ENCODE data around the gene SLC16A8. TPM values are rescaled to one million over a fixed set of nuclear protein-coding genes. Genes with fewer than 3 reads are reported as not detected.

The SLC16A8 gene
- total and polyA plus RNA-seq, 9 of the 15 experiments (the other 6 are each of a cell fraction or from before 2014, with no cell fraction given), result not detected

DNA sequence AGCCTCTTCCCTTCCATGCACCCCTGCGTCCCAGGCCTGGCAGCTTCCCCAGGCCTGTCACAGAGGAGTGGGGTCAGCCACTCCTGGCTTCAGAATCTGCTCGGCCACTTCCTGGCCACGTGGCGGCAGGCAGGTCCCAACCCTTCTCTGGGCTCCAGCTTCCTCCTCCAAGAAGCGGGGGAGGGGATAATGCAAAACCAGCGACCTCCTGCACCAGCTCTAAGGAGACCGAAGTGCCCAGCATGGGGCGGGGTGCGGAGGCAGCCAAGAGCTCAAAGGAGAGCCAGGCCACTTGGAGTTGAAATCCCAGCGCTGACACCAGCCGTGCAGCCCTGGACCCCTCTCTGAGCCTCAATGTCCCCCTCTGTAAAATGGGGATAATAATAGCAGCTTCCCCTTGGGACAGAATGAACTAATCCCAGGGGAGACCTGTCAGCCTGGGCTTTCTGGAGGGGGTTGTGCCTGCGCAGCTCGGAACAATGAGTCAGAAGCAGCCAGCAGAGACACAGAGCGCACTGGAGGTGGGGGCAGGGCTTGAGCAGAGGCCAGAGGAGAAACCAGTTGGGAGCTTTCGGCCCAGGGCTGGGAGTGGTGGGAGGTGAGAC is 49.6 kb downstream of the SLC16A8 start (continued):
- TF ChIP-seq ELF2 (CRISPR knock-in tag; IDR thresholded peaks at IDR 0.05) (peak; percentile 65; the same call in 1 of the 2 replicates), BRF1 (IDR thresholded peaks at IDR 0.05; ENCODE audit: borderline replicate concordance, extremely low read depth, insufficient read length) (no peak), POLR2B (IDR thresholded peaks at IDR 0.05; ENCODE audit: low read depth, partially characterized antibody) (peak; percentile 26), ATF3 (IDR thresholded peaks at IDR 0.05) (peak; percentile 80), ATF3 (CRISPR knock-in tag; conservative IDR thresholded peaks at IDR 0.05) (0 out of 2 replicates have a peak, but pooled peaks have one; percentile 37), RCOR1 (IDR thresholded peaks at IDR 0.05; ENCODE audit: borderline replicate concordance in 1 of 2, low read depth in 2 of 2, low read length in 2 of 2) (peak; percentile 8 to 79; a peak in 2 of 4 replicates), SRF (CRISPR knock-in tag; IDR thresholded peaks at IDR 0.05) (no peak), GTF2A2 (tag; IDR thresholded peaks at IDR 0.05) (no peak), CBFB (CRISPR knock-in tag; IDR thresholded peaks at IDR 0.05) (no peak), RAD21 (CRISPR knock-in tag; conservative IDR thresholded peaks at IDR 0.05 in 1 of 2, IDR thresholded peaks at IDR 0.05 in 1 of 2) (peak in 1 of 2 experiments; percentile 12; a peak in 1 of 4 replicates), HDAC2 (IDR thresholded peaks at IDR 0.05) (peak; percentile 89; the same call in 1 of the 2 replicates), ZNF76 (CRISPR knock-in tag; IDR thresholded peaks at IDR 0.05; ENCODE audit: borderline replicate concordance) (no peak), FOXA3 (CRISPR knock-in tag; conservative IDR thresholded peaks at IDR 0.05 in 1 of 2, IDR thresholded peaks at IDR 0.05 in 1 of 2) (no peak)
- TF ChIP-seq, protein P1, sequence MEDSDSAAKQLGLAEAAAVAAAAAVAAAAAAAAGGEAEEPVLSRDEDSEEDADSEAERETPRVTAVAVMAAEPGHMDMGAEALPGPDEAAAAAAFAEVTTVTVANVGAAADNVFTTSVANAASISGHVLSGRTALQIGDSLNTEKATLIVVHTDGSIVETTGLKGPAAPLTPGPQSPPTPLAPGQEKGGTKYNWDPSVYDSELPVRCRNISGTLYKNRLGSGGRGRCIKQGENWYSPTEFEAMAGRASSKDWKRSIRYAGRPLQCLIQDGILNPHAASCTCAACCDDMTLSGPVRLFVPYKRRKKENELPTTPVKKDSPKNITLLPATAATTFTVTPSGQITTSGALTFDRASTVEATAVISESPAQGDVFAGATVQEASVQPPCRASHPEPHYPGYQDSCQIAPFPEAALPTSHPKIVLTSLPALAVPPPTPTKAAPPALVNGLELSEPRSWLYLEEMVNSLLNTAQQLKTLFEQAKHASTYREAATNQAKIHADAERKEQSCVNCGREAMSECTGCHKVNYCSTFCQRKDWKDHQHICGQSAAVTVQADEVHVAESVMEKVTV (CRISPR knock-in tag; IDR thresholded peaks at IDR 0.05), result no peak
- TF ChIP-seq, protein P2, sequence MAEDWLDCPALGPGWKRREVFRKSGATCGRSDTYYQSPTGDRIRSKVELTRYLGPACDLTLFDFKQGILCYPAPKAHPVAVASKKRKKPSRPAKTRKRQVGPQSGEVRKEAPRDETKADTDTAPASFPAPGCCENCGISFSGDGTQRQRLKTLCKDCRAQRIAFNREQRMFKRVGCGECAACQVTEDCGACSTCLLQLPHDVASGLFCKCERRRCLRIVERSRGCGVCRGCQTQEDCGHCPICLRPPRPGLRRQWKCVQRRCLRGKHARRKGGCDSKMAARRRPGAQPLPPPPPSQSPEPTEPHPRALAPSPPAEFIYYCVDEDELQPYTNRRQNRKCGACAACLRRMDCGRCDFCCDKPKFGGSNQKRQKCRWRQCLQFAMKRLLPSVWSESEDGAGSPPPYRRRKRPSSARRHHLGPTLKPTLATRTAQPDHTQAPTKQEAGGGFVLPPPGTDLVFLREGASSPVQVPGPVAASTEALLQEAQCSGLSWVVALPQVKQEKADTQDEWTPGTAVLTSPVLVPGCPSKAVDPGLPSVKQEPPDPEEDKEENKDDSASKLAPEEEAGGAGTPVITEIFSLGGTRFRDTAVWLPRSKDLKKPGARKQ (CRISPR knock-in tag; IDR thresholded peaks at IDR 0.05), result no peak
- TF ChIP-seq, protein P3, sequence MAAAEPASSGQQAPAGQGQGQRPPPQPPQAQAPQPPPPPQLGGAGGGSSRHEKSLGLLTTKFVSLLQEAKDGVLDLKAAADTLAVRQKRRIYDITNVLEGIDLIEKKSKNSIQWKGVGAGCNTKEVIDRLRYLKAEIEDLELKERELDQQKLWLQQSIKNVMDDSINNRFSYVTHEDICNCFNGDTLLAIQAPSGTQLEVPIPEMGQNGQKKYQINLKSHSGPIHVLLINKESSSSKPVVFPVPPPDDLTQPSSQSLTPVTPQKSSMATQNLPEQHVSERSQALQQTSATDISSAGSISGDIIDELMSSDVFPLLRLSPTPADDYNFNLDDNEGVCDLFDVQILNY (CRISPR knock-in tag; IDR thresholded peaks at IDR 0.05), result no peak
